HG02938 (cell line): ENCODE results near the gene TAF6L.
"Not testable (repeated sequence)": the region's sequence is repeated elsewhere in the genome, so short reads cannot be mapped to it uniquely, and the experiment has no call there.

Experiments used
- ATAC-seq: cut with Tn5 transposase; IDR thresholded peaks from one replicate; pipeline ENCODE4 v1.9.1; 2021; ENCODE audit warnings: mild to moderate bottlenecking, moderate library complexity; ENCODE audit not compliant: unreplicated experiment

The TAF6L gene

GRCh38 chr11:62771144-62772021, at the start of gene TAF6L:
Gene TAF6L, plus strand, starts transcription at chr11:62771396. Its CDS starts 4,388 bp downstream, at chr11:62775784.
- ATAC-seq = peak; percentile 82

GRCh38 chr11:62721994-62722393, 49.2 kb upstream of the TAF6L start:
- no peak for ATAC-seq

- ATAC-seq = no peak
Observed at GRCh38 chr11:62724171-62724570, 47.0 kb upstream of the TAF6L start.

GRCh38 chr11:62725646-62726045, 45.5 kb upstream of the TAF6L start:
- ATAC-seq = no peak

GRCh38 chr11:62726156-62726914, 44.9 kb upstream of the TAF6L start:
- ATAC-seq = no peak

GRCh38 chr11:62726915-62727164, 44.4 kb upstream of the TAF6L start:
- ATAC-seq = no peak

- ATAC-seq = peak; percentile 53
Observed at GRCh38 chr11:62727165-62727871, 43.9 kb upstream of the TAF6L start, which contains the start of gene HNRNPUL2. Gene HNRNPUL2, minus strand, starts transcription at chr11:62727457. Its CDS starts 301 bp downstream, at chr11:62727156.

GRCh38 chr11:62727872-62728170, 43.4 kb upstream of the TAF6L start:
- ATAC-seq = peak; percentile 49

GRCh38 chr11:62728171-62728988, 42.8 kb upstream of the TAF6L start, which contains the start of gene TTC9C:
Gene TTC9C, plus strand, starts transcription at chr11:62728486. Its CDS starts 363 bp downstream, at chr11:62728849.
- no peak for ATAC-seq

- ATAC-seq = not testable (repeated sequence)
Observed at GRCh38 chr11:62730076-62730475, 41.1 kb upstream of the TAF6L start.

- ATAC-seq = no peak
Observed at GRCh38 chr11:62732830-62733229, 38.4 kb upstream of the TAF6L start.

GRCh38 chr11:62737196-62737595, 34.0 kb upstream of the TAF6L start:
- no peak for ATAC-seq

GRCh38 chr11:62747475-62748160, 23.6 kb upstream of the TAF6L start:
- no peak for ATAC-seq

- not testable (repeated sequence) for ATAC-seq
Observed at GRCh38 chr11:62749931-62750330, 21.3 kb upstream of the TAF6L start.

- ATAC-seq = no peak
Observed at GRCh38 chr11:62752177-62752785, 18.9 kb upstream of the TAF6L start.

GRCh38 chr11:62752994-62753735, 18.0 kb upstream of the TAF6L start:
- ATAC-seq = no peak

GRCh38 chr11:62753736-62754603, 17.2 kb upstream of the TAF6L start, which contains the start of gene ZBTB3:
Gene ZBTB3, minus strand, starts transcription at chr11:62754160. Its CDS starts 496 bp downstream, at chr11:62753664.
- ATAC-seq = peak; percentile 96

- ATAC-seq = no peak
Observed at GRCh38 chr11:62755086-62755615, 16.0 kb upstream of the TAF6L start.
